Measurements from ENCODE around the gene KRCC1. TPM values are rescaled to one million over a fixed set of nuclear protein-coding genes. Genes with fewer than 3 reads are reported as not detected.
"Not testable (repeated sequence)": the region's sequence is repeated elsewhere in the genome, so short reads cannot be mapped to it uniquely, and the experiment has no call there.

Gene KRCC1
- total RNA-seq, 2 donors from 2014 or later: 20.5 to 21.5 TPM

- intact Hi-C loops (cut with DNase I): no loop called here
- peak; percentile 93 to 96 for ATAC-seq
- DNase-seq: peak; percentile 73
These were observed 39.3 kb downstream of the KRCC1 start, which contains the start of gene RNU2-63P for GRCh38 chr2:88016086-88016959. TSS of gene RNU2-63P (minus strand) at chr2:88016547.

- intact Hi-C loops (cut with DNase I): no loop called here
- no peak for DNase-seq
- ATAC-seq: no peak
These were observed 44.6 kb downstream of the KRCC1 start for GRCh38 chr2:88011011-88011410.

GRCh38 chr2:88010136-88010535 is 45.4 kb downstream of the KRCC1 start:
- DNase-seq (no peak), ATAC-seq (no peak)
- intact Hi-C loops (cut with DNase I): no loop called here

- intact Hi-C loops (cut with DNase I): no loop called here
- ATAC-seq (no peak), DNase-seq (no peak)
These were observed 48.6 kb downstream of the KRCC1 start for GRCh38 chr2:88006912-88007439.

- ATAC-seq (no peak), DNase-seq (no peak)
- intact Hi-C loops (cut with DNase I): no loop called here
These were observed 49.8 kb downstream of the KRCC1 start for GRCh38 chr2:88005776-88006175.

- intact Hi-C loops (cut with DNase I): loop anchor here in 1 of 2 donors (5.0 kb wide), 1 partner anchor 159 kb away; no protein-coding TSS in a partner anchor
- ATAC-seq: no peak
- no peak for DNase-seq
These were observed 52.4 kb downstream of the KRCC1 start for GRCh38 chr2:88003074-88003755.

- ATAC-seq (no peak), DNase-seq (no peak)
- intact Hi-C loops (cut with DNase I): loop anchor here in 1 of 2 donors (5.0 kb wide), 1 partner anchor 160 kb away; no protein-coding TSS in a partner anchor
These were observed 53.2 kb downstream of the KRCC1 start for GRCh38 chr2:88002359-88002707.

- not testable (repeated sequence) for DNase-seq, ATAC-seq
- intact Hi-C loops (cut with DNase I): loop anchor here in 1 of 2 donors (5.0 kb wide), 1 partner anchor 162 kb away; no protein-coding TSS in a partner anchor
These were observed 55.1 kb downstream of the KRCC1 start for GRCh38 chr2:88000474-88000873.

GRCh38 chr2:87996570-87996969 is 59.0 kb downstream of the KRCC1 start:
- ATAC-seq (no peak), DNase-seq (no peak)
- intact Hi-C loops (cut with DNase I): no loop called here

GRCh38 chr2:87995756-87996155 is 59.8 kb downstream of the KRCC1 start:
- DNase-seq (no peak), ATAC-seq (no peak)
- intact Hi-C loops (cut with DNase I): no loop called here

- ATAC-seq; intact Hi-C loops (cut with DNase I); DNase-seq: not testable (repeated sequence)
These were observed 61.2 kb downstream of the KRCC1 start for GRCh38 chr2:87994304-87994850.

GRCh38 chr2:87992569-87992968 is 63.0 kb downstream of the KRCC1 start:
- ATAC-seq; DNase-seq; intact Hi-C loops (cut with DNase I): not testable (repeated sequence)

GRCh38 chr2:87987473-87987872 is 68.1 kb downstream of the KRCC1 start:
- DNase-seq; intact Hi-C loops (cut with DNase I); ATAC-seq: not testable (repeated sequence)

- DNase-seq, ATAC-seq: not testable (repeated sequence)
These were observed 69.7 kb downstream of the KRCC1 start for GRCh38 chr2:87985902-87986301.

GRCh38 chr2:87981182-87981581 is 74.4 kb downstream of the KRCC1 start:
- intact Hi-C loops (cut with DNase I): not testable (repeated sequence)

More at GRCh38 chr2:87985902-87986301, 69.7 kb downstream of the KRCC1 start:
- intact Hi-C loops (cut with DNase I): not testable (repeated sequence)

More at GRCh38 chr2:87981182-87981581, 74.4 kb downstream of the KRCC1 start:
- DNase-seq, ATAC-seq: not testable (repeated sequence)

All from left cardiac atrium (tissue), 4 donors.